Activated CD8-positive, alpha-beta memory T cell treated with anti-CD3 and anti-CD28 coated beads, Interleukin-2, amount 50 U/mL, for 4 hours (primary cell): ENCODE data around the gene CARD16.
"Not testable (repeated sequence)": the region's sequence is repeated elsewhere in the genome, so short reads cannot be mapped to it uniquely, and the experiment has no call there.

Experiments used
- DNase-seq: peaks from one replicate; pipeline ENCODE4 v3.0.0-alpha.2; 2020

The CARD16 gene

DNA sequence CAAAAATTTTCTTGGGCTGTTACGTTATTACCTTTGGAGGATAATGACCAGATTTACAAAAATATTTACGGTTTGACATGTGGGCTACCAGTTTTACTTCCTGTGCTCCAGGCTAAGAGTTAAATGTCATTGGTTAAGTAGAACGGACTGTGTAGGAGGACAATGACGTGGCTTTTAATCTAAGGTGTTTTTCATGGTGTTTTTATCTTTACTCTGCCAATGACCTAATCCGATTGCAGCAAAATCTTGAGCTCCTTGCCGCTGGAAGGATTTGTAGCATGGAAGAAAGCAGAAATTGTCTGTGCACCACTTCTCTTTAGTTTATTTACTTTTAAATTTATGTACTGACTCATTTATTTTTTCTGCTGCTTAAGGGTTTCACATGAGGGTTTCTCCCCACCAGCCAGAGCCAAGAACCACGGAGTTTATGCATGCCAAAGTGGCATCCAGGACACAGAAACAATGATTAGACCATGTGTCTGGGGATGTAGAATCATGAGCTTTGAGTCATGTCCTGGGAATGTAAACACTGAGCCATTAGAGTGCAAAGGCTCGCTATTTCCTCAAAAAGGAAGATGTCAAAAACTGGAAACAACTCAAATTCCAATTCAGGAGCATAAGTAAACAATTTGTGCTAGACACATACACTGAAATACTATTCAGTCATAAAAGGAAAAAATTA, 1.9 kb upstream of the CARD16 start:
- DNase-seq, result no peak

DNA sequence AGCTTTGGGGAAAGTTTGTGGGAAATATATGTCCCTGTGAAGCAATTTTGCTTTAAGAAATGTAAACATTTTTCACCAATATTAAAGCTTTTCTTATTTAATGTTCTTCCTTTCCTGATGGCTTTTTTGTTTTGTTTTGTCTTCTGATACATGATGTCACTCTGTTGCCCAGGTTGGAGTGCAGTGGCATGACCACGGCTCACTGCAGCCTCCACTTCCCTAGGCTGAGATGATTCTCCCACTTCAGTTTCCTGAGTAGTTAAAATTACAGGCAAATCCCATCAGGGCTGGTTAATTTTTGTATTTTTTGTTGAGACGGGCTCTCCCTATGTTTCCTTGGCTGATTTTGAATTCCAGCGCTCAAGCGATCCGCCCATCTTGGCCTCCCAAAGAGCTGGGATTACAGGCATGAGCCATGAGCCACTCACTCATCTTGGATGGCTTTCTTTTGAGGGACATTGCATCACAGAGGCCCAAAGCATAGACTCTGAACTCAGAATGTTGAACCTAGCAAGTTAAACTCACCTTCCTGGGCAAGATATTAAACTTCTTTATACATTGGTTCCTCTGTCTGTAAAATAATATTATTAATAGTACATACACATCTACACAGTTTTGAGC, 651 bp upstream of the CARD16 start:
- DNase-seq, result no peak

DNA sequence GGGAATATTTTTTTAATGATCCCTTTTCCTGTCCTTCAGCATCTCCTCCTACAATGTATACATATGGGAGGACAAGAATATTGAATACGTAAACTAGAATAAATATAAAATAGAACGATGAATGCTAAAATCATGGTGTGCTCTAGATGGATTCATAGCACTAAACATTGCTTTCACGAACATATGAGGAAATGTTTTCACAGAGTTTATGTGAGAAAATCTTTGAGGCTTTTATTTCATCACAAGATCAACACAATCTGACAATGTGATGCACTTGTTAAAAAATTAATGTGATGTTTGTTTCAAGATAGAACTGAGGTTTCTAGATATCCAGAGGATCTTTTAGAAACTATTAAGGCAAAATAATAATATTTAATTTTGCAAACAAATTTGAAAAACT, 3.0 kb downstream of the CARD16 start:
- no peak for DNase-seq

DNA sequence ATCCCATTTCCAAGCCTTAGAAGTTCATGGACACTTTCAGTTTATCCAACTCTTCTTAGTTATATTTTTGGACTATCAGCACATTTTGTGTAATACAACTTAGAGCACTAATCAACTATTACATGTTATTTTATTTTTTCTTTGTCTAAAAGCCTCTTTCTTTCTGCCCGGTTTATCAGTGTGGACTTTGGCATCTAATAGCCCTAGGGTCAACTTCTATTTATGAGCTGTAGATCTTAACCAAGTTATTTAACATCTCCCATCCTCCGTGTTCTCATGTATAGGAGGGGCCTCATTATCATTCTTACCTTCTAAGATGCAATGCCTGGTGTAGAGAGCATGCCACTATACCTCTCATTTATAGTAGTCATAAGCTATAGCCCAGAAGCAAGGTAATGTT, 4.4 kb downstream of the CARD16 start:
- no peak for DNase-seq

DNA sequence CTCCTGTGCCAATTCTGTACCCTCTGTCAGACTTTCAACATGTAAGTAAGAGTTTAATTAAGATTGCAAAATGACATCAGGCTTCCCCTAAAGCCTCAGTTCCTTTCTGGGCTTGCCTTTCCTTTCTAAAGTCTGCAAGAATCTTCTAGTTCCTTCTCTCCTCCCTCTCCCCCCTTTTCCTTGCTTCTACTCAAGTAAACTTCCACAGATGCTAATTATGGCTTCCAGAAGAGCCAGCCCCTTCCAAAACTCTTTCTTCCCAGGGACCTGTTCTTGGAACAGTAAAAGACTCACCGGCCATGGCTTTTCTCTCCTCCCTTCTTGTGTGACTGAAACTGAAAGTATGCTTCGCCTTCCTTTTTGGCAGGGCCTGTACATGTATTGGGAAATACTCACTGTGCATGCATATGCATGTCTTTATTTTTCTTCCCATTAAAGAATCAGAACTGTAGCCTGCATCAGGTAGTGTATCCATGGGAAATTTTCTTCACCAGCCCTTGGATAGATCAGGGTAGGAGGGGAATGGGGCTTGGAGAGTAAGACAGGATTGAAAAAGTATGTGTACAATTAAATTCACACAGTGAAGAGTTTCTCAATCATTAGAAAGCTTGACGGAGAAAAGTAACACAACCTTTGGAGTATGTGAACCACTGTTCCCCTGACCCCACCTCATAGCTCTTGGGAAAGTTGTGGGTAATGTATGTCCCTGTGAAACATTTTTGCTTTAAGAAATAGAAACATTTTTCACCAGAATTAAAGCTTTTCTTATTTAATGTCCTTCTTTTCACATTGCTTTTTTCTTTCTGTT, 10.1 kb downstream of the CARD16 start, which contains the start of gene CASP1:
Gene CASP1 (minus strand): TSS at position 332 of the 808 bp plus-strand sequence. CDS start 31 bp downstream, at position 301.
- DNase-seq, result no peak

DNA sequence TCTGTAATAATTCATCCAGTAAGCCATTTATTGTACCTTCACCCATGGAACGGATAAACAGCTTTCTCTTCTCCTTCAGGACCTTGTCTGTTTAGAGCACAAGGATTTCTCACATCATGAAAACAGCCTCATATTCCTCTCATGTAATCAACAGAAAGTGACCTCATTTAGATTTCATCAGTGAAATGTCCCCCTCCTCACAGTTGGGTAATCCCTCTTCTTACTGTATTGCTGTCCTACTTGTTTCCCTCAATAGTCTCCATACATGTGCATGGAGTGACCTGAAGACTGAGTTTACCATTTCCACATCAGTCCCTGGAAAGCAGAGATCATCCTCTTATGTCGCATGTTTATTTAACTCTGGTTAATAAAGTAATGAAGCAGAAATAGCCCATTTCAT, 10.7 kb downstream of the CARD16 start:
- DNase-seq, result not testable (repeated sequence)

DNA sequence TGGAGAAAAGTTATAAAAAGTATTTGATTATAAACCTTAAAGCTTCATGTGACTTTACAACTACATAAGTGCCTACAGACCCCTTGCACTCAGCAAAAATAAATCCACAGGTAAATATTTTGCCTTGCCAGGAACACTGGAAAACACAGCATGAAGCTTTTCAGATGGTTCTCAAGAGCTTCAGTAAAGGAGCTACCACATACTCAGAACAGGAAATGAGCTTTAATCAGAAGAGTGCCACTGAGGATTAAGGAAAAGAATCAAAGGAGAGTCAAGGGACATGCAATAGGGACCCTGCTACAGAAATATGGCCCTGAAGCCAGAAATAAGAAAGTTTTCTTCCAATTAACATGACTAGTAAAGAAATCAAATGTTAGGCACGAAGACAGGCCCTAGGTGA, 11.4 kb downstream of the CARD16 start:
- DNase-seq, result no peak

DNA sequence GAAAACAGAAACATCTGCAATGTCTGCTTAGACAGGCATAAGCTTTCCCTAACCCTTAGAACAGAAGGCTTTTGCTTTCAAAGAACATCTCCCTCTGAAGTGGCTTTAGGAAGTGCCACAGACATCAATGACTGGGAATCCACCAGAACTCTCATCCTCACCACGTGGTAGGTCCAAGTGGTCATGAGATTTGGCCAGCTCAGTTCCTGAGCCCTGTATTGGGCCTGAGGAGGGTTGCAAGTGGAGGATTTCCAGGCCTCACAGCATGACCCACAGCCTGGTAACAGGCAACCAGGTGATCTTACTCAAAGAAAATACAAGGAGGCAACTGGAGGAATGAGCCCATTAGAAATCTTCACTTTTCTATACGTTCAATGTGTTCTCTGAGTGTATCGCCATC, 11.8 kb downstream of the CARD16 start:
- no peak for DNase-seq

DNA sequence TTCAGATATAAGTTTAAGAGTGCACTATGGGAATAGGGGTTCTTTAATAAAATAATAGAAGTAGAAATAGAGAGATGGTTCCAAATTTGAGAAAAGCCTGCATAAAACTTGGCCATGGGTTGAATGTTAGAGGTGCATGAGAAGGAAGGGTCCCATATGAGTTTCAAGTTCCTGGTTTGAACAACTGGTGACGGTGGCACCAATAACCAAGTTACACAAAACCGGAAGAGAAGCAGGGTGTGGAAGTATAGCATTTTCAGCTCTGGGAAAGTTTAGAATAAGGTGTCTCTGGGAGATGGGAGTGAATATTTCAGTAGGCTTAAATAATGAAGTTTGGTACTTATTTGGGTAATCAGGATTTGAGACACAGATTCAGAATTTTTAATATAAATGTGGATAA, 12.6 kb downstream of the CARD16 start:
- DNase-seq, result no peak

DNA sequence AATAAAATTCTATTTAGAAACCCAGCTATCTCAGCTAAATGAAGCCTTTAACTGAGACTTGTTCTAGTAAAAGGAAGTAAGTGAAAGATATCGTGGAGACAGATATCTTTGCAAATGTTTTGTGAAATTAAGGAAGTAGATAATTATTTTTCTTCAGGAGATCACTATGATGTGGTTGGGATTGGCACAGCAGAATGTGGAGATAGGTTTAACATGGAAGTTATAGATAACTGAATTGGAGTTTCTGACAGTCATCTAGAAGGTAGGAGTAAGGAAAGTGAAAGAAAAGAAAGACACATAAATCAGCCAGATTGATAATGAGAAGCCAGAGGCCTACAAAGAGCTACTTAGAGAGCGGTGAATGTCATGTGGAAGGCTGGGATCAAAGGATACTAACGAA, 17.5 kb downstream of the CARD16 start:
- no peak for DNase-seq

DNA sequence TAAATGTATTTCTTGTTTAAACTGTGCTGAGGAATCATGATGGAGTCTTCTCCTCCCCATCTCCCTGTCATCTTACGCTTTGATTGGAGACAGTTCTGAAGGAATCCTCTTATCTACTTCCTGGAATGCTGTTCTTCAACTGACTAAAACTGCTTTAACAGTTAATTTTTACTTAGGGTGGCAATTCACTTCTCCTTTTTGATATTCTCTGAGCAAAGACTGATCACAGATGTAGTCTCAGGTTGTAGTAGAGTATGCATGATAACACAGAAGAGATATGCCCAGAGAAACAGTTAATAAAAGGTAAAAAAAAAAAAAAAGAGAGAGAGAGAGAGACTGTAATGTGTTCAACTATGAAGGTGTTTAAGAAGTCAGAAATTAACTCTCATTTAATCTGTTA, 20.7 kb downstream of the CARD16 start:
- DNase-seq, result no peak

DNA sequence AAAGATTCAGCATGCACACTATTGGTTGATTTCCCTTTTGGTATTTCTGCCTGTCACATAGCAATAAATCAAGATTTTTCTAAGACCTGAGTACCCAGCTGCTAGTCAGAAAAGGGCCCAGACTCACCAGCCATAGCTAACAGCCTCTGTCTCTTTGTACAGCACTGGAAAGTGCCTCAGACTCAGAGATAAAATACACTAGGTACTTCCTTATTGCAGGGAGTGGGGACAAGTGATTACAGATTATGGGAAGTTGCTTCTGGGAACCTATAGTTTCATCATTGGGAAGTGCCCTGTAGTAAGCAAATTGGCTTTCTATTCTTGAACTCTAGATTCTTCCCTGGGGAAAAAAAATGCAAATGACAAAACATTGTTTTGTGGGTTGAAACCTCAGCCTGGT, 22.1 kb downstream of the CARD16 start, which contains the start of gene CASP5:
Gene CASP5 (minus strand): TSS at position 166 of the 400 bp plus-strand sequence. CDS start 32 bp downstream, at position 134.
- DNase-seq, result no peak

DNA sequence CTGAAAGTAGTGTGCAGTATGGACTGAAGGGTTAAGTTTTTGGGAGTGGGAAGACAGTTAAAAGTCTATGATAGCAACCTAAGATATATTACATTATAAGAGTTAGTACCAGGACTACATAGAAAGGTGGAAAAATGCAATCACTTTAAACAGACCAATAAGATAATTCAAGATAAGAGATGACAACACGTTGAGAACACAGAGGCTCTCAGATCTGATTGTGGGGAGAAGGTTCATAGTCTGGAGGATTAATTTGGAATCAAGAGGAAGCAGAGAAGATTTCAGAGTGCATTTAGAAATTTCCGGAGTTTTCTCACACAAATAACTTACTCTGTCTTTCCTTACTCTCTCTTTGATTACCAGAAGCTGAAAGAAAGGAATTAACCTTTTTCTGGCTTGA, 22.6 kb downstream of the CARD16 start:
- no peak for DNase-seq

DNA sequence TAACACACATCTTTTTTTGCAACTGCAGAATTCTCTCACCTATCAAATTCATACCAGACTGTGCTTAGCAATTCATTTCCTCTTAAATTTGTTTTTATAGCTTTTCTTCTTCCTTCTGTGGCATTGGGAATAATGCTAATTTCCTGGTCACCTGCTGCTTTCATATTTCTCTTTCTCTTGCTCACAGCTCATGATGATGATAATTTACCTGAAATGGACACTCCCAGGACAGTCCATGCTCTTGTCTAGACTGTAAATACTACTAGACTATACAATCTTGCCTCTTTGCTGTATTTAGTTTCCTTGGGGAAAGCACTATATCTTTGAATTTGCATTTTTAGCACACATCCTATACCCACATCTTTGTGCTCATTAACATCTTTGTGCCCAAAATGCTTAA, 37.7 kb downstream of the CARD16 start:
- no peak for DNase-seq

DNA sequence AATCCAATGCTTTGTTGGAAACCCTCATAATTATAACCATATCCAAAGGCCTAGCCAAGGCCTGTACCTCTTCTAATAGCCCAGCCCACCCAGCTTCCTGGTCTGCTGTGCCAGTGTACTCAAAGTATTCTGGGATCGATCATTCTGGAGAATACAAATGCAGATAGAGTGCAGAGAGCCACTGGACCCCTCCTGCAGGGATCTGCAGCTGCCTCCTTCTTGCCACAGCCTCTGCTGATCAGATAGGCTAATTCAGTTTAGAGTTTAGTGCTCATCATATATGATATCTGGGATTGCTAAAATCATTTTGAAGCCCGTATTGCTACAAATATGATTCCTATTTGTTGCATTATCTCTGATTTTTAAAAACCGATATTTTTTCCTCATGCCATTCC, 39.7 kb downstream of the CARD16 start:
- no peak for DNase-seq

DNA sequence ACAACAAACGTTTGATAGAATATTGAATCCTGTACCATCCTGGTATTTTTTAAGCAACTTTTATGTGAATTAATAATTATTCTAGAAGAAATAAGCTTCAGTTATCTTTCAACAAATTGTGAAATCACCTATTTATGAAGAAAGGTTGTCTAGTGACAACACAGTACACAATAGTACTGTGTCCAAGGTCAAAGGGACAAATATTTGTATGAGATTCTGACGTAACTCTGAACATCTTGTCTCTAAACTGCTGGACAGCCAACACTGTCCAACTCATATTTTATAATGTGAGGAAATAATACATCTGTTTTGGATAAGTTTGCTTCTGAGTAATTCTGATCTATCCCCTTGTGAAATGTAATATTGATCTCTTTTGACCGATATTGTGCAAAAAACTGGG, 41.1 kb downstream of the CARD16 start:
- no peak for DNase-seq

DNA sequence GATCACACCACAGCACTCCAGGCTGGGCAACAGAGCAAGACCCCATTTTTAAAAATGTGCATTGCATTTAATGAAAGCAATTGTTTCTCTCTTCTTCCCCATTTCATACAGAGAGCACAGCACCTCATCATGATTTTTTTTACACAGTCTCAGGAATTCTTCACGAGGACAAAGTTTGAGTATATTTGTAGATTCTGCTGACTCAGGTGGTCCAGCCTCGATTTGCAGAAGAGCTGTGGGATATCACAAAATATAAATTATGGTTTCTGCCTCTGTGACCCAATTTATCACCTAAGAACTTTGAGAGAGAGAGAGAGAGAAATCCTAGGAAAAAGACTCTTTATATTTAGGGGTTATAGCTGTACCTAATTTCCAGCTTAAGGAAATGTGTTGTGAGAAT, 42.0 kb downstream of the CARD16 start:
- no peak for DNase-seq

DNA sequence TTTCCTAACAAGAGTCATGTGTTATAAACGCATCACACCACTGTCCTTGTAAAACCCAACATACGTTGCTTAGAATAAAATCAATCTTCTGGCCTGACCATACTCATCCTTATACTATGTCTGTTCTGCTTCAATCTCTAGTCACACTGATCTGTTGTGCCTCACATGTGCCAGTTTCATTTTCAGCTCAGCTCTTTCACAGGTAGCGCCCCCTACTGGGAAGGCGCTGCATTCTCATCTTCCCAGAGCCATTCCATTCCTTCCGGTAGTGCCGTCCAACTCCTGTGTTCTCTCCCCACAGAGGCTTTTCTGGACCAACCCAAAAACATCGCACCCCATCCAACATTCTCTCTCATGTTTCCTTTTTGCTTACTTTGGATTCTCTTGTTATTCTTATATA, 44.3 kb downstream of the CARD16 start:
- peak; percentile 54 for DNase-seq

DNA sequence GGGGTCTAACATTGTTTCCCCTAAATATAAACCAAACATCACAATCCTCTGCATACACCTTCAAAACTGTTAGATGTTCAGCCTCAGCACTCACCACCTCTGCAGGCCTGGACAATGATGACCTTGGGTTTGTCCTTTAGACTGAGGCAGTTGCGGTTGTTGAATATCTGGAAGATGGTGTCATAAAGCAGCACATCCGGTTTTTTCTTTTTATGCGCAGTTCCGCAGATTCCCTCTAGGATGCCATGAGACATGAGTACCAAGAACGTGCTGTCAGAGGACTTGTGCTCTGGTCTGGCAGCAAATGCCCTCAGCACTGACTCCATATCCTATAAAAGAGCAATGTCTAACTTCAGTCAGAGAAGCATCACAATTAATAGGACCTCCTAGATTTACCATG, 45.0 kb downstream of the CARD16 start:
- no peak for DNase-seq

DNA sequence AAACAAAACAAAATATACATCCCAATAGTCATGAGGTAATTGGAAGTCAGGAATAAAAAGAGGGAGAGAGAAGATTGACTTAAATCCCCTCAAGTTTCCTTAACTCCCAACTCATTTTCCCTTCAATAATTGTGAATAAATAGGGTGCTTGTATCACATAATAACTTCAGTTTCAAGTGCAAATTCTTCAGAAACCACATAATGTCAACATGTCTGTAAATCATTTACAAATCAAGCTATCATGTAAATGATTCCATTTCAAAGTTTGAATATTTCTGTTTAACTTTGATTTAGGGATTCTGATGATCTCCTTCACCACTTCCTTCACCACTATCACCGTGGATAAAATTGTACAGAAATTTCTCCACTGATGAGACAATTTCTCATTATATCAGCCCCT, 45.4 kb downstream of the CARD16 start:
- DNase-seq, result no peak

DNA sequence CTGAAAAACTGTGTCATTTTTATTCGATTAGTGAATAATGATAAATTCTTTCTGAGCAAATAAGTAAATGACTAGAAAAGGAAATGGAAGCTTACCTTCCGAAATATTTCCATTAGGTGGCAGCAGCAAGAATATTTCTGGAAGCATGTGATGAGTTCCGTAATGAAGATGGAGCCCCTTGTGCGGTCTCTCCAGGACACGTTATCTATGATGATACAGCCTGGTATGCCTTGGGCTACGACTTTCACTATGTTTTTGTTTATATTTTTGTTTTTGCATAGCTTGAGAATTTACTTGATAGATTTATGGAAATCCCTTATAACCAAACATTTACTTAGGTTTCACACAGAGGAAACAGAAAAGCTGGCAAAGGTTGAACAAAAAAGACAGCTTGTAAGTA, 47.8 kb downstream of the CARD16 start:
- DNase-seq, result no peak

DNA sequence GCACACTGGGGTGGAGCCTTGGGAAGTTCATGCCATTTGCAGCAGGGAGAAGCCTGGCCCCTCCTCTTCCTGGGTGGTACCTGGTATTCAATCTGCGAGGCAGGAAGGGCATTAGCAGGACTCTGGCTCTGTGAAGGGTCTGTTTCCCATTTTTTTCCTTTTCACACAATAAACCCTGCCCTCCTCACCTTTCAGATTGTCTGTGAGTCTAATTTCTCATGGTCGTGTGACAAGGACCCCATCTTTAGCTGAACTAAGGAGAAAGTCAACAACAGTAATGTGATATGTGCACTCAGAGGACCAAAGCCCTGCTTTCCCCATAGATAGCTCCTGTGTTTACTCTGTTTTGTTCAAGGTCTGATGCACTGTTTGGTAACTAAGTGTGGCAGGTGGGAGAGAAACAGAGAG, 50.1 kb downstream of the CARD16 start:
- no peak for DNase-seq

DNA sequence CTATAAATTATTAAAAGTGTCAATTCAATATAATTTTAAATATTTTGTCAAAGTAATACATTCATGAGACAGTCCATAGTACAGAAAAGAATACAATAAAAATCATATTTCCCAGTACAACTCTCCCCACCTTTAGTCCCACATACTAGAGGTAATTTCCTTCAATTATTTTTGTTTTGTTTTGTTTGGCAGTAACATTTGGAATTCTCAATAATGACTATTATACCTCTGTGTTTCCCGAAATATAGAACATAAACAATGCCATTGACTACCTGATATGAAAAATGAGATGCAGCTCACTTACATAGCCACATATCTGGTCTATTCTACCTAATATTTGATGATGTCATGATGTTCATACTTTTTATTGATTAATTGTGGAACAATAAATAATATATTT, 52.4 kb downstream of the CARD16 start:
- no peak for DNase-seq

DNA sequence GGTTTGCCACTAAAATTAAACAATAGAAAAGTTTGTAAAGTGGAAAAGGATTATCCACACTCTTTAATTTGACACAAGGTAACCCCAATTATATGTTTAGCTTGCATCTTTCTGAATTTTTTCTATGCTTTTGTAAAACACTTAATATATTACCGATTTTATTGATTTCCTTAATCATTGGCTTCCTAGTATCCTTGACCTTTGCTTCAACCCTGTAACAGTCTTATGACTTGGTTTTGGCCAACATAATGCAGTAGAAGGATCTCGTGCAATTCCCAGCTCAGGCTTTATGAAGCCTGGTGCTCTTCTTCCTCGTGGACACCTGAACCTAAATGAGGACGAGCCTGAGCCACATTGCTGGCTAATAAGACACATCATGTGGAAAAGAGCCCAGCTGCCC, 53.1 kb downstream of the CARD16 start:
- DNase-seq, result no peak
